Sigmoid colon (tissue), 4 donors: Measurements from ENCODE around the gene CPA3.

Experiments used
- EP300 ChIP-seq, 4 donors: sonication (generic); formaldehyde crosslinking; IDR thresholded peaks; one replicate each; pipeline ENCODE4 v1.6.1; 2017; ENCODE audit warnings: antibody characterized with exemption in 4 of 4
- POLR2A ChIP-seq, 2 donors: fragments of 450-650 bp; IDR thresholded peaks; one replicate each; pipeline ENCODE4 v1.6.1; 2016; ENCODE audit warnings: antibody characterized with exemption in 2 of 2, mild to moderate bottlenecking in 2 of 2, moderate library complexity in 2 of 2
- TF ChIP-seq, protein P1 (sequence below), 4 experiments: fragments of 450-650 bp in 3 of 4; fragments of 200-600 bp in 1 of 4; IDR thresholded peaks; one replicate each; pipeline ENCODE4 v1.5.1; 2016 to 2019; ENCODE audit warnings: antibody characterized with exemption in 4 of 4, mild to moderate bottlenecking in 3 of 4, moderate library complexity in 2 of 4

DNA sequence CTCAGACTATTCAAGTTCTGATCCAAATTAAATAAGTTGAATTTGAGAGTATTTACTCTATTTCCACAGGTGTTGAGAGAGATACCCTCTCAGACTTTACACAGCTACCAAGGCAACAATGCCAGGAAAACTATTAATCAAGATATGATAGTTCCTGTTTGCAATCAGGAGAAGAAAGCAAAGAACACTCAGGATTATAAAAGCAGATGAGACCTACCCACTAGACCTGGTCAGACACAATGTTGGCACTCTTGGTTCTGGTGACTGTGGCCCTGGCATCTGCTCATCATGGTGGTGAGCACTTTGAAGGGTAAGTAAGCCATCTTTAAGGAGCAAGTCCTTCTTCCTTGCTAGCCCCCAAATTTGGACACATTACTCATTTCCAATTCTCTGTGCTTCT is 37.5 kb upstream of the CPA3 start, which contains the start of gene CPB1:
- TF ChIP-seq EP300 (IDR thresholded peaks at IDR 0.05): no peak
- TF ChIP-seq, protein P1, sequence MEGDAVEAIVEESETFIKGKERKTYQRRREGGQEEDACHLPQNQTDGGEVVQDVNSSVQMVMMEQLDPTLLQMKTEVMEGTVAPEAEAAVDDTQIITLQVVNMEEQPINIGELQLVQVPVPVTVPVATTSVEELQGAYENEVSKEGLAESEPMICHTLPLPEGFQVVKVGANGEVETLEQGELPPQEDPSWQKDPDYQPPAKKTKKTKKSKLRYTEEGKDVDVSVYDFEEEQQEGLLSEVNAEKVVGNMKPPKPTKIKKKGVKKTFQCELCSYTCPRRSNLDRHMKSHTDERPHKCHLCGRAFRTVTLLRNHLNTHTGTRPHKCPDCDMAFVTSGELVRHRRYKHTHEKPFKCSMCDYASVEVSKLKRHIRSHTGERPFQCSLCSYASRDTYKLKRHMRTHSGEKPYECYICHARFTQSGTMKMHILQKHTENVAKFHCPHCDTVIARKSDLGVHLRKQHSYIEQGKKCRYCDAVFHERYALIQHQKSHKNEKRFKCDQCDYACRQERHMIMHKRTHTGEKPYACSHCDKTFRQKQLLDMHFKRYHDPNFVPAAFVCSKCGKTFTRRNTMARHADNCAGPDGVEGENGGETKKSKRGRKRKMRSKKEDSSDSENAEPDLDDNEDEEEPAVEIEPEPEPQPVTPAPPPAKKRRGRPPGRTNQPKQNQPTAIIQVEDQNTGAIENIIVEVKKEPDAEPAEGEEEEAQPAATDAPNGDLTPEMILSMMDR (IDR thresholded peaks at IDR 0.05): no peak
- no peak for TF ChIP-seq POLR2A (IDR thresholded peaks at IDR 0.05)
